GM18502 (cell line): ENCODE measurements around the gene ARID4B.
A peak's percentile ranks its signal among the peaks of the same experiment; 100 is the strongest.
"Not testable (repeated sequence)": the region's sequence is repeated elsewhere in the genome, so short reads cannot be mapped to it uniquely, and the experiment has no call there.

Experiments
- ATAC-seq: cut with Tn5 transposase; IDR thresholded peaks from one replicate; pipeline ENCODE4 v1.9.1; 2021; ENCODE audit warnings: mild to moderate bottlenecking; ENCODE audit not compliant: unreplicated experiment, poor library complexity

Gene ARID4B

DNA sequence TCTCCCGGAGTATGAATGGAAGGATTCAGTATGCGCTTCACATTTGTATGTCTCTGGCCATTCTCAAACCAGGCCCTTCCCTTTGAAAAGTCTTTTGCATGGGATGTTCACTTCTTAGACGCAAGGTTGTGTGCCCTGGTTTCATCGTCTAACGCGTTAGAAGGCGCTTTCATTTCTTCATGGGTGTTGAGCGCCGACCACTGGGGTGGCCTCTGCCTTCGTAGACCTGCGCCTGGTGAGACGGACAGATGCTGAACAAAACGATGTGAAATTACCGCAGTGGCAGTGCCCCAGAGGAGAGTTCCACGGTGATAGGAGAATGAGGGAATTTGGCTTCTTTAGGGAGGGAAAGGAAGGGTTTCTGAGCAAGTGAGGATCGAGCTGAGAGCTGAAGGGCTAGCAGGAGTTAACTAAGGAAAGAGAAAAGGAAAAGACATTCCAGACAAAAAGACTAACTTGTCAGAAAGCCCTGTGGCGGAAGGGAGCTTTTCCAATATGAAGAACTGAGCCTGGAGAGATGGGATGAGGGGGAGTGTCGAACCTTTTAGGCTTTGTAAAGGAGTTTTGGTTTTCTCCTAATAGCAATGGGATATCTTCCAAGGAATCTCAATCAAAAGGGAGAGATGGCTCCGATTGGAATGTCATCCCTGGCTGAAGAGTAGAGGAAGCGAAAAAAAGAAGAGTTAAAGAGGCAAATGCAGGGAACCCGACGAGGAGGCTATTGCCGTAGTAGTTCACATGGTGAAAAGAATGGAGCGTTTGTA is 1.3 kb upstream of the ARID4B start:
- peak; percentile 29 for ATAC-seq

DNA sequence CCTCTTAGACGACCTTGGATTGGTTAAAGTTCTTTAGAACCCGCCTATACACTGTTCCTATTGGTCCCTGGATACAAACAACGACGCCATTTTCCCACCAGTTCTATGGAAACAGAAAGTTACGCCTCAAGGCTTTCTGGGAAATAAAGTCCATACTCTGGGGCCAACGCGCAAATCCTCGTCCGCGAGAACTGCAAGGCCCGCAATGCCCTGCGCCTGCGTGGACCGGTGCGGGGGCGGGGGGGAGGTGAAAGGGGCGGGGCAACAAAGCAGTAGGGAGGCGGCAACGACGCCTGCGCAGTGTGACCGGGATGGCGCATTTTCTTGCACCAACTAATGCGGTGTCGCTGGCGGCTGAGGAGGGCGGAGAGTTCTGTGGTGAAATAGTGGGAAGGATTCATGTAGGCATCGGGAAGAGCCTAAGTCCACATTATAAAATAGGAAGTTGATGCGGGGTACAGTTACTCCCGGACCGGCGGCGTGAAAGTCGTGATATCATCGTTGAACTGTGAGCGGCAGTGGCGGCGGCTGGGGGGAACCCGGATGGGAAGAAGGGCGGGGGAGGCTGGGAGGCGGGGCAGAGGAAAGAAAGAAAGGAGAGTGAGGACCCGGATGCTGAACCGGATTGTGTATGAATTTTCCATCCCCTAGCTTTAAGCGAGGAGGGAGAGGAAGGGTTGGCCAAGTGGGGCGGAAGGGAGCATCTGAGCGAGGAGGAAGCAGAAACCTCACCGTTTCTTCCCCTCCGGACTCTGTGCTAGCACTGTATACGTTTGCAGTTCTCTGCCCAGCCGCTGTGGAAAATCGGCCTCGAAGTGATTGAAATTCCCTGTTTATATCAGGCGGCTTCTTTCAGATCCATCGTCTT is 526 bp upstream of the ARID4B start, which contains the start of gene GGPS1:
GGPS1 (plus strand) TSS at position 300 of the 868 bp plus-strand sequence. CDS start 6,695 bp downstream, outside the sequence.
- peak; percentile 67 for ATAC-seq

DNA sequence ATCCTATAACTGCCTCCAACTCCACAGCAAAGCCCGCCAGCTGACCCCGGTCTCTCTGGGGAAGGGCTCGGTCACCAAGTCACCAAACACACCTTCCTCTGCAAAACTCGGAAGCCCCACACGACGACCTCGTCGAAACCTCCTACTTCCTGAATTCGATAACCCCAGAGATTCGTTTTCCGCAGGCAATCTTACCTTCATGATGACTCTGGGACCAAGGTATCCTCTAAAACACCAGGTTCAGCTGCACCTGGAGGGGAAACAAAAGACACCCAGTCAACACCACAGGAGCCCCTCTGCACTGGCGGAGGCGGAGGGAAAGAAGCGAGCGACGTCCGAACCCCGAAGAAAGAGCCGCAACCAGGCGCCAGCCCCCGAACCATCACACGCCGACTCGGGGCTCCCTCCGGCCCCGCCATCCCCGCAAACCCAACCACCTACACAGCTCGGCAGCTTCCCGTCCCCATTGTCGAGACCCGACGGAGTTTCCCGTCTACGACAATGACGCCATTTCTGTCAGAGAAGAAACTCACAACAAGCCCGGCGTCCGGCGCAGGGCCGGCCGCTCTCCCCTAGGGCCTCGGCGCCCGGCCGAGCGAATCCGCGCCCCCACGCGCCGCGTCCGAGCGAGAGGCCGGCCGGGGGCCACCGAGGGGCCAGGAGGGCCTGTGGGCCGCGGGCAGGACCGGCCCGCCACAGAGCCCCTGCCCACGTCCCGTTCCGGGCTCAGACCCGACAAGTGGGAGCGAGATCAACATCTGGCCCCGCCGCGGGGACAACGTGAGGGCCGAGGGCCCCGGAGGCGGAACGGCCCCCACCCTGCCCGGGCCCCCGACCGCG is 1.0 kb downstream of the ARID4B start:
- no peak for ATAC-seq

DNA sequence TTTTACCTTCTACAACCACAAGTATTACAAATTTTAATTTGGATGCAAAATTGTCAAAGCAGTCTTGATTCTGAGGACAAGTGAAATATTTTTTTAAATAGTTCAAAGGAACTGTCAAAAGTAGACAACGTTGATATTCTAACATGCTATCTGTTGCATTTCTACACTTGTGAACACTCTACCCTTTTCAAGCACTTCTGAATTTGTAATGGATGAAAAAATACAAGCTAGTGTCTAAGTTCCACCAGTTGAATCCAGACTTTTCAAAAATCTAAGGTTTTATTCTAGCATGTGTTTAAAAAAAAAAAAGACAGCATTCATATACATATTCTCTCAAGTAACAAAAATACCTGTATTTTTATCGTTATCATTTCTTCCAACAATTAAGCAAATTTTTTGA is 2.1 kb downstream of the ARID4B start:
- no peak for ATAC-seq

DNA sequence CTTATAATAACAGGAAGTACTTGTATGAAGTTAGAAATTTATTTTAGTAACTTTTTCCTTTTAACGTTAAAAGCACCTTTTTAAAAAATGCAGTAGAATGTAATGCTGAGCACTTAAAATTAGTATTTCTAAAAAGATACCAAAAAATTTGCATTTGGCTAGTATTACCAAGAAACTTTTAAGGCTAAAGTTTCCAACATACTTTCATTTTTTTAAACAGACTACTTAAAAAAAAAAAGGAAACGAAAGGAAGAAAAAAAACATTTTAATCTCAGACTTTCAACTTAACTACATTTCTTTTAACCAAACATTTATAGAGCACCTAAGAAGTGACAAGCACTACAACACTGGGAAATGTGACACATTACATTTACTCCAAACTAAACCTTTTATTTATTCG is 2.8 kb downstream of the ARID4B start:
- ATAC-seq: no peak

DNA sequence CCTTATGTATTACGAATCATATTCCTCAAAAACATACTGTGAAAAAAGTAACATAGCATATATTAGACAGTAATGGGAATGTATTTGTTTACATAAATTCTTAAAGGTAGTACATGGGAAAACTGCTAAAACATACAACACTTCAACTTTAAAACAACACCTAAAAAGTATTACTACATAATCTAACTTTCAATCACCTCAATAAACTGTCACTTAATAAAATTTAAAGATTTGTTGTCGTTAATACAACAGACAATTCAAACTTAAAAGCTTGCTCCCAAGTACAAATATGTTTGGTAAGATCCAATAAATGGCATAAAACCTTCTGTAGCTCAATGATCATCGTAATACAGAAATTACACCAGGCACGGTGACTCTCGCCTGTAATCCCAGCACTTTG is 3.7 kb downstream of the ARID4B start:
- ATAC-seq: no peak

DNA sequence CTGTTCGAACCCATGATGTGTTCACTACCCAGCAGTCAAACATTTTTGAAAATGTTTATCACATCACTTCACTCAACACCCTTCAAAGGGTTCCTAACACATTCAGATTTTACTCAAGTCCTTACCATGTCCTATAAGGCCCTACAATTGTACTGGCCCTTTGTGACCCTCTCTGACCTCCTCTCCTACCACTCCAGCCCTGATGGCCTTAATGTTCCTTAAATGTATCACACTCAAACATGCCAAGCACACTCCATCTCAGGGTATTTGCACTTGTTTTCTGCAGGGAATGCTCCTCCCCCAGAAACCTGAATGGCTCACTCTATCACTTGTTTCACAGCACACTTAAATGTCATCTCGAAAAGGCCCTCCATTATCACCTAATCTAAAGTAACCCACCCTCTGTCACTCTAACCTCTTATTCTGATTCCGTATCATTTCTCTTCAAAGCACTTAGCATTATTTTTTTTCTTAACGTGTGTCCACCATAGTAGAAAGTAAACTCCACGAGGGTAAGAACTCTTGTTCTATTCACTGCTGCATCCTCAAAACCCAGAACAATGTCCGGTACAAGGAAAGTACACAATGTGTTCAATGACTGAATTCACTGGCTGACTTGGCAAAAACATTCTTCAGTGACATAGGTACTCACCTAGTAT is 7.3 kb downstream of the ARID4B start:
- no peak for ATAC-seq

DNA sequence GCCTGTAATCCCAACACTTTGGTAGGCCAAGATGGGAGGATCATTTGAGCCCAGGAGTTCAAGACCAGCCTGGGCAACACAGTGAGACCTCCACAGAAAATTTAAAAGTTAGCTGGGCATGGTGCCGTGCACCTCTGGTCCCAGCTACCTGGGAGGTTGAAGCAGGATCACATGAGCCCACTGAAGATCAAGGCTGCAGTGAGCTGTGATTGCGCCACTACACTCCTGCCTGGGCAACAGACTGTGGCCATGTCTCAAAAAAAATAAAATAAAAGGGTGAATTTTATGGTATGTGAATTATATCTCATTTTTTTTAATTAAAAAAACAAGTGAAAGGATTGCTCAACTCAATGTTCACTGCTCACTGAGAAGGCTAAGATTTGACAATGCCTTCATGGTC is 8.7 kb downstream of the ARID4B start:
- no peak for ATAC-seq

DNA sequence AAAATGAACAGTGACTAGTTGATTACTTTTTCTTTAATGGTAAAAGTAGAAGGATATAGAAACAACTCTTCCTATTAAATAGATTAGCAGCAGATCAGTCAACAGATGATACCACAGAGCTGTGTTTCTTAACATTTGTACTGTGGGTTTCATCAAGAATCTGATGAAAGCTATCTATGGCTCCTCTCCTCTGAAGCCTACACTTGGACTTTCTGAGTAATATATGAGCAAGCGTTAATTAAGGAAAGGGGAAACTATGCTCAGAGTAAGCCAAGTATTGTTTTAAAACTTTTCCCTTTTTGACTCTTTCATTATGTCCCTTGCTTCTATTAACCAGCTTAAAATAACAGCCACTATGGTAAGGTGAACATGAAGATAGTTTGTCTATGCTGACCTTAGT is 10.8 kb downstream of the ARID4B start:
- ATAC-seq: no peak

DNA sequence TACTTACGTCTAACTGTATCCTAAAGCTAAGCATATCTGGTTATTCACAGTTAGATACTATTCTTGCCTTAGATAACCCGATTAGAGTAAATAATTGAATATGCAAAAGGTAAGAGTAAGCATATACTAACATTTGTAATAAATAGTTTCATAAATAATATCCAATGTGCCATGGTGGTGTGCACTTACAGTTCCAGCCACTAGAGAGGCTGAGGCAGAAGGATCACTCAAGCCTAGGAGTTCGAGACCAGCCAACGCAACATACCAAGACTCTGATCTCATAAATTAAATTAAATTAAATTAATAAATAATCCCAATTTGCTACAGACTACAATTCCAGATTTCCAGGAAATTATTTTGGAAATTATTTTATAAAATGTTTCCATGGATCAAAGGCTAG is 12.2 kb downstream of the ARID4B start:
- ATAC-seq: no peak

DNA sequence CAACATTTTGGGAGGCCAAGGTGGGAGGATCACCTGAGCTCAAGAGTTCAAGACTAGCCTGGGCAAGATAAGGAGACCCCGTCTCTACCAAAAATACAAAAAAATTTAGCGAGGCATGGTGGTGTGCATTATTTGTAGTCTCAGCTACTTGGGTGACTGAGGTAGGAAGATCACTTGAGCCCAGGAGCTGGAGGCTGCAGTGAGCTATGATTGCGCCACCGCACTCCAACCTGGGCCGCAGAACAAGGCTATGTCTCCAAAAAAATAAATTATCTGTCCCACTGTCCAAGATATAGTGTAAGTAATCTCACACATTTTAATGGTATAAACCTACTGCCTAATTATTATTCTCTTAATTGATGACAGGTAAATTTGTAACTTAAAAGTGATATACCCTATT is 12.8 kb downstream of the ARID4B start:
- no peak for ATAC-seq

DNA sequence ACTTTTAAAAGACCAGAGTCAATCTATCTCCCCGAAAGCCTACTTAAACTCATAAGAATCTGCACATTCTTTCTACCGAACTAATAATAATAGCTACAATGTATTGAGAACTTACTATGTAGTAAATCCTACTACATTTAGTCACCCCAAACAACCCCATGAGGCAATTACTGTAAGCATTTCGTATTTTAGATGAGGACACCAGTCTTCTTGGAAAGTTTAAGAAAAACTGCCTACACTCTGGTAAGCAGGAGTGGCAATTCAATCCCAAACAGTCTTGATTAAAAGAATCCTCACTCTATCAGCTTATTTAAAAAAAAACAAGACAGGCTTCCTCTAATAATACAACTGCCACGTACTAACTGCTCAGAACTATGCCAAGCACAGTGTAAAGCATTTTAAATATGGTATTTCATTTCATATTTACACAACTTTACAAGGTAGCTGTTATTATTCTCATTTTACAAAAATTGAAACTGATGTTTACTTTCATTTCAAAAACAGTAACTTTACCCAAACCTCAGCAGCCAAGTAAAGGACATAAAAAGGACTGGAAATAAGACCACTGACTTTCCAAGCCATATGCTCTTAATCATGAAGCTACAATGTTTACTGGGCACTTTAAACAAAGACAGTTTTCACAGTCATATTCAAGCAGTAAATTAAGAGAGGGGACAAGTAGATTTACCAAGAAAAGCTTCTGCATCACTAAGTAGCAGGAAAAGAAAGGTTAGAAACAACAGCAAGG is 13.9 kb downstream of the ARID4B start:
- ATAC-seq: no peak

DNA sequence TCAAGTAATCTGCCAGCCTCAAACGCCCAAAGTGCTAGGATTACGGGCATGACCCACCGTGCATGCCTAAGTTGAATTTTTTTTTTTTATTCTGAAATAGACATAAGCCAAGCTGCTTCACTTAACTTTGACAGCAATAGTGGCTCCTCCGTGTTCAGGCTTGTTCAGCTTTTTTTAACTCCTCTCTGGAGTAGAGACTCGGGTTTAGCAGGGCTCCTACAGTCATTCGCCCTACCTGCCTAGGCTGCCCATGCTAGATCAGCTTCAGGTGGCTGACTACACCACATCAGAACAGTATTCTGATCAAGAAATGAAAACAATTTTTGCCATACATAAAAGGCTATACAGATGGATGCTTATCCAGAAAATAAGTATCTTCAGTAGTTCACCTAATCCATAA is 14.7 kb downstream of the ARID4B start:
- no peak for ATAC-seq

DNA sequence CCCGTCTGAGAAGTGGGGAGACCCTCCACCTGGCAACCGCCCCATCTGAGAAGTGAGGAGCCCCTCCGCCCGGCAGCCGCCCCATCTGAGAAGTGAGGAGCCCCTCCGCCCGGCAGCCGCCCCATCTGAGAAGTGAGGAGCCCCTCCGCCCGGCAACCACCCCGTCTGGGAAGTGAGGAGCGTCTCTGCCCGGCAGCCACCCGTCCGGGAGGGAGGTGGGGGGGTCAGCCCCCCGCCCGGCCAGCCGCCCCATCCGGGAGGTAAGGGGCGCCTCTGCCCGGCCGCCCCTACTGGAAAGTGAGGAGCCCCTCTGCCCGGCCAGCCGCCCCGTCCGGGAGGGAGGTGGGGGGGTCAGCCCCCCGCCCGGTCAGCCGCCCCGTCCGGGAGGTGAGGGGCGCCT is 18.8 kb downstream of the ARID4B start:
- not testable (repeated sequence) for ATAC-seq

DNA sequence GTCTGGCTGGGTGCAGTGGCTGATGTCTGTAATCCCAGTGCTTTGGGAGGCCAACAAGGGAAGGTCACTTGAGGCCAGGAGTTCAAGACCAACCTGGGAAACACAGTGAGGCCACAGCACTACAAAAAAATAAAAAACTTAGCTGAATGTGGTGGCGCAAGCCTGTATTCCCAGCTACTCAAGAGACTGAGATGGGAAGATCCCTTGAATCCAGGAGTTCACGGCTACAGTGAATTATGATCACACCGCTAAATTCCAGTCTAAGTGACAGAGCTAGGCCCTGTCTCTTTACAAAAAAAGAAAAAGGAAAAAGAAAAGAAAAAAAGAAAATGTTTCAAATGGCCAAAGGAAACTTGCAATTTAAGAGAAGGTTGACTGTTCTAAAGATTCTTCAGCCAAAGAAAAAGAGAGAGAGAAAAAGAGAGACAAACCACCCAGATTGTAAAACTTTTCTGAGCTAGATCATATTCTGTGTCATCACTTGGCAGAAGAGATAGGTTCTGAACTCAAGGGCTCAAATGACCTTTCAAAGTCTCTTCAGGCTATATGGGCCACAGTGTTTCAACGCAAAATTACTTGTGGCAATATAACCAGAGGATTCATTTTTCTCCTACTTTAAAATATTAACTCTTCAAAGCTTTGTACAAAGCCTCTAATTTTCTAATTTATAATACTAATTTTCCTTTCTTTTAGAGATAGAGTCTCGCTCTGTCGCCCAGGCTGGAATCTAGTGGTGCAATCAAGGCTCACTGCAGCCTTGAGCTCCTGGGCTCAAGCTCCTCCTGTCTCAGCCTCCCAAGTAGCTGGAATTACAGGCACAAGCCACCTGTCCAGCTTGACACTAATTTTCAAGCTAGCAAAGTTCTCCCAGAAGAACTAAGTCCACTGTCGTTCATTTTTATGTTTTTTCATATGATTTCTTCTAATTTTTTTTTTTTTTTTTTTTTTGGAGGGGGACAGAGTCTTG is 20.5 kb downstream of the ARID4B start:
- no peak for ATAC-seq

DNA sequence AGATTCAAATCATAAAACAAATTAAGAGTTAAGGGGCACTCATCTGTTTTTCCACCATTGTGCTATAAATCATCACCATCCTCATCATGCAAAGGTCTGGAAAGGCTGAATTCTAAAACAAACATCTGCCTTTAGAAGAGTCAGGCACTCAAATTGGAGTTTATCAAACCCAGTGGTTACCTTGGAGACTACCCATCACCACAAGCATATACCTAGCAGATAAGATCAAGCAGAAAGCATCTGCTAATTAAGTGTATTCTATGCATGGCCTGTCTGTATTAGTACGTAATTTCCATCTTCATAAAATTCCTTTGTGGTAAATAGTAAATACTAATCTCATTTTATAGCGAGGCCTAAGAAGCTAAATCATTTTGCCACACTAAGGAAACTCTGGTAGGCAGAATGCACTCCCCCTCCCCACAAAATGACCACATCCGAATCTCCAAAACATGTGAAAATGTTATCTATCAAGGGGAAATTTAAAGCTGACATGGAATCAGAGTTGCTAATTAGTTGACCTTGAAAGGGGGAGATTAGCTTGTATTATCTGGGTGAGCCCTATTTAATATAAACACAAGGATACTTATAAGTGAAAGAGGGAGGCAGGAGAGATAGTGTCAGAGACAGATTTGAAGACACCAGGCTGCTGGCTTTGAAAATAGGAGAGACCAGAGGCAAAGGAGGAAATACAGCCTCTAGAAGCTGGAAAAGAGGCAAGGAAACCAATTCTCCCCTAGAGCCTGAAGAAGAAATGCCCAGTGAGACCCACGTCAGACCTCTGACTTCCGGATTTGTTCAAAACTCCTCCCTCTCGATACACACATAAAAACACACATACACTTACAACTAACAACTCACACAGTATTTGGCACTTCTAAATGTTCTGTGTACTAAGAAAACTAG is 23.2 kb downstream of the ARID4B start:
- ATAC-seq: no peak

DNA sequence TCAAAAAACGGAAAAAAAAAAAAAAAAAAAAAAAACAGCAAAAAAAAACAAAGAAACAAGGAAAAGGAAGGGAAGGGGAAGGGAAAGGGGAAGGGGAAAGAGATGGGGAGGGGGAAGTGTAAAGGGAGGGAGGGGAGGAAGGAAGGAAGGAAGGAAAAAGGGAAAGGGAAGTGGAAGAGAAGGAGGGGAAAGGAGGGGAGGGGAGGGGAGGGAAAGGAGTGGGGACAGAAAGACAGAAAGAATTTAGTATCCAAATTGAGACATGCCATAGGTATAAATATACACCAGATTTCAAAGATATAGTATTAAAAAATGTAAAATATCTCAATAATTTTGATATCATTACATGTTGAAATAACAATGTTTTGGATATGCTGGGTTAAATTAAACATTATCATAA is 25.8 kb downstream of the ARID4B start:
- no peak for ATAC-seq
